GM12878 (cell line): ENCODE measurements around the gene ARAP1. TPM values are rescaled to one million over a fixed set of nuclear protein-coding genes. Genes with fewer than 3 reads are reported as not detected.

Experiments used
- ATAC-seq: fragments of 200-7000 bp; cut with Tn5 transposase; 3 replicates; pipeline ENCODE4 v1.9.1; 2020; ENCODE audit warnings: mild to moderate bottlenecking, moderate library complexity
- BruUV-seq: library from RNA; stranded (reverse); fragments of 400-500 nt; replicated peaks from 2 replicates; lab custom pipeline; 2021; lab: Mats Ljungman, UMichigan
- CTCF ChIA-PET: fragments of 300-600 bp; sonication (Branson Sonifier 250); formaldehyde crosslinking; extraction: SDS; loops from one replicate; lab custom pipeline; 2021; ENCODE audit warnings: inconsistent platforms; lab: Yijun Ruan, JAX
- POLR2A ChIA-PET: fragments of 350-600 bp; formaldehyde crosslinking; extraction: SDS; loops from one replicate; lab custom pipeline; 2021; ENCODE audit warnings: inconsistent platforms; lab: Charles Lee
- RAD21 ChIA-PET: fragments of 300-600 bp; sonication (Branson Sonifier 250); formaldehyde crosslinking; loops from one replicate; lab custom pipeline; 2023; ENCODE audit warnings: antibody characterized with exemption; ENCODE audit not compliant: unreplicated experiment; lab: Charles Lee
- SMC1A ChIA-PET: fragments of 300-600 bp; sonication (Branson Sonifier 250); formaldehyde crosslinking; loops from one replicate; lab custom pipeline; 2023; ENCODE audit not compliant: unreplicated experiment, uncharacterized antibody; lab: Charles Lee
- DNase-seq: peaks from one replicate; pipeline ENCODE4 v3.0.0-alpha.2; 2011; ENCODE audit warnings: low read depth, low spot score
- FAIRE-seq: peaks from 3 replicates; lab custom pipeline; 2011; peaks lifted over from hg19 to GRCh38; lab: Jason Lieb, UNC
- H2AFZ ChIP-seq: 2 replicates; pipeline ENCODE4 v1.6.0; 2011; ENCODE audit warnings: low read depth, low read length, control low read depth; ENCODE audit not compliant: control insufficient read depth
- H3K27ac ChIP-seq: 2 replicates; pipeline ENCODE4 v1.5.1; 2011; ENCODE audit warnings: control low read depth; ENCODE audit not compliant: control insufficient read depth, insufficient read depth
- H3K27me3 ChIP-seq, 2 experiments: replicated peaks in 1 of 2; 2 replicates each; pipeline versions ENCODE4 v1.6.0 to v1.6.1; 2011; ENCODE audit warnings: low read length in 1 of 2; ENCODE audit not compliant: control insufficient read depth in 2 of 2, insufficient read depth in 2 of 2
- H3K36me3 ChIP-seq, 2 experiments: 2 replicates each; pipeline ENCODE4 v1.5.1; 2011; ENCODE audit warnings: low read length in 1 of 2; ENCODE audit not compliant: control insufficient read depth in 2 of 2, insufficient read depth in 2 of 2
- H3K4me1 ChIP-seq: 2 replicates; pipeline ENCODE4 v1.6.1; 2011; ENCODE audit warnings: mild to moderate bottlenecking, low read length, moderate library complexity, mixed read lengths; ENCODE audit not compliant: control insufficient read depth, insufficient read depth
- H3K4me2 ChIP-seq: 2 replicates; pipeline ENCODE4 v1.6.0; 2011; ENCODE audit warnings: control low read depth; ENCODE audit not compliant: control insufficient read depth, insufficient read depth
- H3K4me3 ChIP-seq: fragments of 200-600 bp; sonication (generic); 2 replicates; pipeline ENCODE4 v1.5.1; 2016
- H3K79me2 ChIP-seq: 2 replicates; pipeline ENCODE4 v1.6.0; 2011; ENCODE audit warnings: low read length; ENCODE audit not compliant: control insufficient read depth, insufficient read depth
- H3K9ac ChIP-seq: 2 replicates; pipeline ENCODE4 v1.8.0; 2011; ENCODE audit warnings: low read length, control low read depth, mixed read lengths; ENCODE audit not compliant: control insufficient read depth, insufficient read depth
- H3K9me3 ChIP-seq: replicated peaks from 3 replicates; pipeline ENCODE4 v1.5.1; 2011; ENCODE audit warnings: mild to moderate bottlenecking, low read length; ENCODE audit not compliant: control insufficient read depth, insufficient read depth
- H4K20me1 ChIP-seq: 2 replicates; pipeline ENCODE4 v1.6.0; 2011; ENCODE audit not compliant: control insufficient read depth, insufficient read depth
- CREM ChIP-seq: IDR thresholded peaks from 2 replicates; pipeline ENCODE4 v1.6.1; 2014; ENCODE audit warnings: antibody characterized with exemption, low read depth
- DPF2 ChIP-seq: fragments of 450-650 bp; IDR thresholded peaks from 2 replicates; pipeline ENCODE4 v1.6.1; 2017; ENCODE audit warnings: mild to moderate bottlenecking
- ELK1 ChIP-seq: IDR thresholded peaks from 2 replicates; pipeline ENCODE4 v1.6.1; 2012; ENCODE audit warnings: low read depth, low read length, improper control_type of control experiment
- EZH2 ChIP-seq: IDR thresholded peaks from 2 replicates; pipeline ENCODE4 v1.6.1; 2012; ENCODE audit warnings: low read depth, mild to moderate bottlenecking, control low read depth, inconsistent platforms, low read length, borderline replicate concordance; ENCODE audit not compliant: control insufficient read depth
- HDGF ChIP-seq: fragments of 450-650 bp; IDR thresholded peaks from 2 replicates; pipeline ENCODE4 v1.6.1; 2016; ENCODE audit warnings: antibody characterized with exemption
- LARP7 ChIP-seq: fragments of 450-650 bp; IDR thresholded peaks from 2 replicates; pipeline ENCODE4 v1.6.1; 2017; ENCODE audit warnings: mild to moderate bottlenecking
- NBN ChIP-seq: fragments of 450-650 bp; IDR thresholded peaks from 2 replicates; pipeline ENCODE4 v1.6.1; 2016
- NFIC ChIP-seq: IDR thresholded peaks from 2 replicates; pipeline ENCODE4 v1.6.1; 2012; ENCODE audit warnings: low read depth, mild to moderate bottlenecking, inconsistent platforms, low read length, moderate library complexity
- RB1 ChIP-seq: fragments of 450-650 bp; formaldehyde crosslinking; IDR thresholded peaks from 2 replicates; pipeline ENCODE4 v1.6.1; 2017; ENCODE audit warnings: mild to moderate bottlenecking, borderline replicate concordance
- SIX5 ChIP-seq: IDR thresholded peaks from 2 replicates; pipeline ENCODE4 v1.6.1; 2011; ENCODE audit warnings: mild to moderate bottlenecking, low read depth, low read length, moderate library complexity; ENCODE audit not compliant: severe bottlenecking
- WRNIP1 ChIP-seq: IDR thresholded peaks from 2 replicates; pipeline ENCODE4 v1.6.1; 2011; ENCODE audit warnings: low read depth, low read length, improper control_type of control experiment, borderline replicate concordance
- WGBS: methylation state at CpG from one replicate; pipeline ENCODE4 v1.1.6; 2016; ENCODE audit warnings: low lambda C conversion rate; ENCODE audit not compliant: insufficient replicate concordance, insufficient coverage; ENCODE audit errors: missing lambda C conversion rate; 5-methylcytosine and 5-hydroxymethylcytosine counted together
- in situ Hi-C: fragments of 300-500 bp; cut with MboI; formaldehyde crosslinking; loops from 9 replicates; pipeline ENCODE4 v1.14.3; 2018; ENCODE audit warnings: mixed read lengths
- intact Hi-C: fragments of 100-400 bp; cut with micrococcal nuclease; formaldehyde crosslinking; loops from one replicate; pipeline ENCODE4 v1.14.2; 2022; ENCODE audit not compliant: unreplicated experiment
- polyA plus RNA-seq, 11 experiments: library from polyadenylated mRNA; depleted of rRNA in 4 of 11; unstranded in 6 of 11; stranded (reverse) in 5 of 11; fragments of >200 nt; fragmentation: Nextera tagmentation in 4 of 11; fragmentation: Illumina TruSeq in 1 of 11; extraction: Ambion mirVana in 4 of 11; extraction: Trizol in 1 of 11; gene quantifications; 1 replicate in 1 of 11; 2 replicates in 10 of 11; pipeline versions ENCODE4 v1.2.1 to v1.2.3, GENCODE V29; 2011 to 2016; ENCODE audit warnings: inconsistent platforms in 2 of 11, missing spikeins in 2 of 11, low read depth in 1 of 11
- total RNA-seq, 4 experiments: library from RNA; depleted of rRNA in 3 of 4; stranded (reverse); fragments of >200 nt in 3 of 4; fragmentation: Illumina TruSeq in 1 of 4; extraction: Trizol in 1 of 4; gene quantifications; 2 replicates each; pipeline versions ENCODE4 v1.2.1 to v1.2.3, GENCODE V29; 2013 to 2021

ARAP1 gene
- total and polyA plus RNA-seq, 10 of the 15 experiments (the other 5 are each of a cell fraction or from before 2014, with no cell fraction given) = 0.55 to 102 (median 51.0) TPM

- Histone ChIP-seq H3K27ac (peak overlapping the region; percentile 98), H3K4me1 (peaks cover 77% of the 10 kb centered on the region), H2AFZ (no peak overlapping the region; the same call in 1 of the 2 replicates), H3K27me3 (no peaks in the 10 kb centered on the region), H3K9me3 (no peaks in the 10 kb centered on the region), H4K20me1 (no peaks in the 10 kb centered on the region), H3K36me3 (no peaks in the 10 kb centered on the region; a peak in 1 of 4 replicates), H3K4me2 (peak overlapping the region; percentile 99), H3K79me2 (peaks cover 82% of the 10 kb centered on the region), H3K4me3 (peak overlapping the region; percentile 65), H3K9ac (peak overlapping the region; percentile 77)
- ChIA-PET POLR2A (interaction anchor here (0.5 to 5.9 kb wide), 10 partner anchors 11 to 76 kb away, joined by 3 to 40 read pairs (median 4); partner anchors contain the start of genes ARAP1 and STARD10), RAD21 (interaction anchor here (0.6 to 8.2 kb wide), 10 partner anchors 11 to 74 kb away, joined by 3 to 55 read pairs (median 5); partner anchors contain the start of genes ARAP1 and STARD10), CTCF (interaction anchor here (0.7 to 7.5 kb wide), 8 partner anchors 11 to 77 kb away, joined by 3 to 89 read pairs (median 4); partner anchors contain the start of gene STARD10), SMC1A (interaction anchor here (0.6 to 5.8 kb wide), 9 partner anchors 10 to 438 kb away, joined by 3 to 41 read pairs (median 9); partner anchors contain the start of genes ATG16L2 and STARD10)
- 0 out of 2 replicates have a peak, but pooled peaks have one; percentile 1 for TF ChIP-seq LARP7
- no peak for TF ChIP-seq RB1
- TF ChIP-seq EZH2 = no peak
- peak; percentile 29 for TF ChIP-seq HDGF
- 0 out of 2 replicates have a peak, but pooled peaks have one; percentile 10 for TF ChIP-seq NBN
- 0 out of 2 replicates have a peak, but pooled peaks have one; percentile 34 for TF ChIP-seq WRNIP1
- TF ChIP-seq ELK1 = peak; percentile 10; the same call in 1 of the 2 replicates
- TF ChIP-seq SIX5 = no peak
- no peak for TF ChIP-seq CREM
- peak; percentile 16; the same call in 1 of the 2 replicates for TF ChIP-seq DPF2
- no peak for TF ChIP-seq NFIC
- intact Hi-C loops = loop anchor here (5.0 to 10.0 kb wide), 4 partner anchors 53 to 415 kb away; partner anchors contain the start of genes ATG16L2 and STARD10
- no TSS peak for BruUV-seq
- in situ Hi-C loops = no loop called here
- under 1% methylated on average over 10 of the region's 10 CpGs for WGBS
- no peak for DNase-seq
- ATAC-seq = peak; percentile 16
- FAIRE-seq = no peak
Measured at GRCh38 chr11:72739240-72740059, 12.8 kb downstream of the ARAP1 start.
